ENCODE data around the gene FOXJ1.
A peak's percentile ranks its signal among the peaks of the same experiment; 100 is the strongest.

The FOXJ1 gene

DNA sequence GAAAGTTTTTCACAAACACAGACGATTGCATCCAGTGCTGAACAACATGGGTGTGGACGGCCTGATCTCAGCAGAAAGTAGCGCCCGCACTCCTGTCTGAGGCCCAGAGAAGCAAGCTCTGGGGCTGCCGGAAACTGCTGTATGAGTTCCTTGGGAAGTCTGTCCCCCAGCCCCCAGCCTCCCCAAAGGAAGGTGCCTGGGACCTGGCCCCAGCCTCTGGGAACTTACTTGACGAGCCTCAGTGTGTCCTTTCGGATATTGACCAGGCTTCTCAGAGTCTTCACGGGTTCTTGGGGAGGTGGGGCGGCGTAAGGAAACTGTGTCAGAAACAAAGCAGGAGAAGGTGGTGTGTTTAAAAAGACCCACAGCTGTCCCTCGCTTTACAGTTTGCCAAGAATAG lies 32.4 kb upstream of the FOXJ1 start:
- Mint-ChIP-seq H3K9me3 (no peaks in the 10 kb centered on the region), H3K36me3 (ENCODE audit: insufficient read depth) (peaks cover 3% of the 10 kb centered on the region), H3K4me1 (ENCODE audit: low read depth in 2 of 2) (peaks cover 0 to 2% of the 10 kb centered on the region in 2 donors), H3K27ac (no peak overlapping the region), H3K4me3 (no peak overlapping the region), H3K27me3 (no peaks in the 10 kb centered on the region)
- ATAC-seq (replicated peaks) (no peak), DNase-seq (no peak)

DNA sequence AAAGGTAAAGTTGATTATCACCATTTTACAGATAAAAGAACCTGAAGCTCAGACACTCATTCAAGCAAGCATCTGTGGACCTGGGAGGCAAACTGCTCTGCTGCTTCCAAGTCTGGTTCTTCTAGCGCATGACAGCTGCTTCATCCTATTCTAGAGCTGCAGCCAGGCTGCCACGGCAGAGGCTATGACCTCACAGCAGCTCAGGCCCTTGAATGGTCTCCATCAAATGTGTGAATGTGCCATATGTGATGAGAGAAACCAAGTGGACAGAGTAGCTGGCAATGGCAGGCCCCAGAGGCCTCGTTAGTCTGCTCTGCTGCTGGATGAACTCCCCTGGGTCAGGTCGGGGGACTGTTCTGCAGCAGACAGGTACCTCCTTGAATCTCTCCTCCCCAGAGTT lies 30.7 kb upstream of the FOXJ1 start:
- Mint-ChIP-seq H3K27me3 (no peaks in the 10 kb centered on the region), H3K4me1 (ENCODE audit: low read depth in 2 of 2) (peaks cover 0 to 2% of the 10 kb centered on the region in 2 donors), H3K4me3 (no peak overlapping the region), H3K27ac (no peak overlapping the region), H3K36me3 (ENCODE audit: insufficient read depth) (peaks cover 3% of the 10 kb centered on the region), H3K9me3 (no peaks in the 10 kb centered on the region)
- DNase-seq (no peak), ATAC-seq (replicated peaks) (no peak)

DNA sequence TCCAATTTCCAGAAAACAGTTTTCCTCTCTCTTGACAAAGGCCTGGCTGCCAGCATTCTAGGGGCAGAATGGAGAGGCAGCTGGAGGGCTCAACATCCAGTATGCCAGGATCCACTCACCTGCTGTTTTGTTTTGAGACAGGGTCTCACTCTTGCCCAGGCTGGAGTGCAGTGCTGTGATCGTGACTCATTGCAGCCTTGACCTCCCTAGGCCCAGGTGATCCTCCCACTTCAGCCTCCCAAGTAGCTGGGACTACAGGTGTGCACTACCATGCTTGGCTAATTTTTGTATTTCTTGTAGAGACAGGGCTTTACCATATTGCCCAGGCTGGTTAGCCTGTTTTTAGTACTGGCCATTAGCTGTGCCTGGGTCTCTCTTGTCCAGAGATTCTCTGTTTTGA lies 29.1 kb upstream of the FOXJ1 start:
- ATAC-seq (replicated peaks) (no peak), DNase-seq (no peak)
- Mint-ChIP-seq H3K4me1 (ENCODE audit: low read depth in 2 of 2) (no peaks in the 10 kb centered on the region), H3K36me3 (ENCODE audit: insufficient read depth) (peaks cover 3% of the 10 kb centered on the region), H3K27ac (peak overlapping the region in 1 of 2 donors; percentile 32), H3K9me3 (no peaks in the 10 kb centered on the region), H3K4me3 (no peak overlapping the region), H3K27me3 (no peaks in the 10 kb centered on the region)

DNA sequence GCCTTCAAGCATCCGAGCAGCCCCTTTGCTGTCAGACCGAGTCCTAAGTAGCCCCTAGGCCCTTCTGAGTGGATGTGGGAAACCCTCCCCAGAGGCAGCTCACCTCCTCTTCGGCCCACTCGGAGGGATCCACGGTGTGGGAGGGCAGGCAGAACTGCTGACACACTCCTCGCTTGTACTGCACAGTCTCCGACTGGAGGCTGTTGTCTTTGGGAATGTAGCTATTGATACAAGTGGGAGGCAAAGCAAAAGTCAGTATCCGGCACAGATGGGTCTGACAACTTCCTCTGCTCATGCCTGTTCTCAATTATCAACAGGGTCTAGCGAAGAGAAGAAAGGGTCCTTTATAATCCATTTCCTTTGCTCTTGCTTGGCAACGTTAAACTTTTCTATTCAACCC lies 25.9 kb upstream of the FOXJ1 start:
- peaks cover 6% of the 10 kb centered on the region for H3K36me3 Mint-ChIP-seq (ENCODE audit: insufficient read depth)

GRCh38 chr17:76166168-76166567 lies 25.1 kb upstream of the FOXJ1 start:
- ATAC-seq (replicated peaks): no peak
- no peak for DNase-seq
- peaks cover 0 to 3% of the 10 kb centered on the region in 2 donors for H3K4me1 Mint-ChIP-seq (ENCODE audit: low read depth in 2 of 2)
- no peak overlapping the region for H3K4me3 Mint-ChIP-seq
- H3K27ac Mint-ChIP-seq: no peak overlapping the region
- no peaks in the 10 kb centered on the region for H3K9me3 Mint-ChIP-seq
- no peaks in the 10 kb centered on the region for H3K27me3 Mint-ChIP-seq
- H3K36me3 Mint-ChIP-seq (ENCODE audit: insufficient read depth): peaks cover 7% of the 10 kb centered on the region

More for the DNA sequence above, 25.9 kb upstream of the FOXJ1 start:
- Mint-ChIP-seq H3K27me3 (no peaks in the 10 kb centered on the region), H3K27ac (no peak overlapping the region), H3K4me3 (no peak overlapping the region), H3K4me1 (ENCODE audit: low read depth in 2 of 2) (peaks cover 0 to 3% of the 10 kb centered on the region in 2 donors), H3K9me3 (no peaks in the 10 kb centered on the region)
- ATAC-seq (replicated peaks) (no peak), DNase-seq (no peak)

DNA sequence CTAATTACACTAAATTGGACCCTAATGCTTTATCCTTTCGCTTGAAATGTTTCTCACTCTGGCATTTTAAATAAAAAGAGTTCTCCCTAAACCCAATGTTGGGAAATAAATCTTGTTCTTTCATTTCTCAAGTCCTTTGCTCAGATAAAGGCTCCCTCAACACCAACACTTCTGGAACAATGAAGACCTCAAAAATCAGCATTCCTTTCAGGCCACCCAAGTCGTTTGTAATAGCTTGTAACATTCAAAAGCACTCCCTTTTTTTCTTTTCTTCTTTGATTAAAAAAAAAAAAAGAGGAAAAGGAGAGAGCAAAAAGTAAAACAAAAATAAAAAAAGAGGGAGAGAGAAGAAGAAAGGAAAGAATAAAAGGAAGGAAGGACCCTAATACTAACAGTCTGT lies 23.3 kb upstream of the FOXJ1 start:
- ATAC-seq (replicated peaks) (no peak), DNase-seq (no peak)
- Mint-ChIP-seq H3K27ac (peak overlapping the region in 1 of 2 donors; percentile 21), H3K27me3 (no peaks in the 10 kb centered on the region), H3K36me3 (ENCODE audit: insufficient read depth) (peaks cover 7% of the 10 kb centered on the region), H3K4me1 (ENCODE audit: low read depth in 2 of 2) (peaks cover 0 to 3% of the 10 kb centered on the region in 2 donors), H3K4me3 (no peak overlapping the region), H3K9me3 (no peaks in the 10 kb centered on the region)

GRCh38 chr17:76163919-76164318 lies 22.9 kb upstream of the FOXJ1 start:
- no peaks in the 10 kb centered on the region for H3K9me3 Mint-ChIP-seq
- H3K4me1 Mint-ChIP-seq (ENCODE audit: low read depth in 2 of 2): peaks cover 0 to 3% of the 10 kb centered on the region in 2 donors
- ATAC-seq (replicated peaks) (no peak), DNase-seq (no peak)
- no peak overlapping the region for H3K4me3 Mint-ChIP-seq
- H3K27ac Mint-ChIP-seq: peak overlapping the region; percentile 21 to 66
- H3K36me3 Mint-ChIP-seq (ENCODE audit: insufficient read depth): peaks cover 3% of the 10 kb centered on the region
- H3K27me3 Mint-ChIP-seq: no peaks in the 10 kb centered on the region

DNA sequence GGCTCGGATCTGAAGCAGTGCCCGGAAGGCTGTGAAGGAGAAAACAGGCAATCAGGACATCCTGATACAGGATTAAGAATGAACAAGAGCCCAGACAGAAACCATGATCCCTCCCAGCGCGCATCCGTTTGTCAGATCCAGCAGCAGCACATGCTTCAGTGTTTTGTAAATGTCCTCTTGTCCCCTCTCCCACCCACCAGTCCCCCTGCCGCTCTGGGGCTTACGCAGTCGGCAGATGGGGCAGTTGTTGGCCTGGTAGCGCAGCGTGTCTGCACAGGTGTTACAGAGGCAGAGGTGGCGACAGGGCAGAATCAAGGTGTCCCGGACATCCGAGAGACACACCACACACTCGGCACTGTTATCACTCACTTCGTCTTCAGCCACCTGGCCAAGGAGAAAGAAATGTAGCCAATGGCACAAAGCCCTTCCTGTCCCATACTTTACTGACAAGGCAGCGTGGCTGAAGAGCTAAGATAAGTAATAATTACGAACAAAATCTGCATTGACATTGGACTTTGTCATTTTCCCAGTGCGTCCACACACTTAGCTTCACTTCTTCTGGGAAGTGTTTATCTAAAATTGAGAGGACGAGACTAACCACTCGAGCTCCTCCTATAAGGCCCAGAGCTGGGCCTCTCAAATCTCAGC lies 20.7 kb upstream of the FOXJ1 start:
- peaks cover 0 to 3% of the 10 kb centered on the region in 2 donors for H3K4me1 Mint-ChIP-seq (ENCODE audit: low read depth in 2 of 2)
- no peak overlapping the region for H3K27ac Mint-ChIP-seq
- ATAC-seq (replicated peaks) (no peak), DNase-seq (no peak)
- no peak overlapping the region for H3K4me3 Mint-ChIP-seq
- peaks cover 9% of the 10 kb centered on the region for H3K36me3 Mint-ChIP-seq (ENCODE audit: insufficient read depth)
- no peaks in the 10 kb centered on the region for H3K9me3 Mint-ChIP-seq
- no peaks in the 10 kb centered on the region for H3K27me3 Mint-ChIP-seq

DNA sequence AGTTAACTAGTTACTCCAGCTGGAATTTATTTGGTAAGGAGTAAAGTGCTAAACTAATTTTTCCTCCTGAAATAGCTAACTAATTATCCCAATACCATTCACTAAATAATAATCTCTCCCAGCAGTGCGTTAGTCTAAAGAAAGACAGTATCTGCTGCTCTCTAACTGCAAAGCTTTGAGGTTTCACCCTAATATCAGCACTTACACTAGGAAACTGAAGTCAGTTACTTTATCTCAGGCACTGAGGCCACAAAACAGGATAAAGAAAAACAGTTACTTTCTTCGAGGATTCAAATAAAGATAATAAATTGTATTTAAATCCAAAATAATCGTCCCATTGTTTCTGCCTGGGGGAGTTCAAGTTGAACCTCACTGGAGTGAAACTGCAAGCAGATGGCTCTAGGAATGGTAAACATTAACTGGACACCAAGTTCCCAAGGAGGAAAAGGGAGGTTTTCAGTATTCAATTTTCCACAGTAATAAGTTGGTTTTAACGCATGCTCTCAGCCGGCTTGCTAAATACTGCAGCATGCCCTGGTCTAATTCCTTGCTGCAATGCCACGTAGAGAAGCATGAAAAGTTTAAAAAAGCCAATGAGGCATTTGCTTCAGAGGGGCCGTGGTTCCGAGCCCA lies 20.0 kb upstream of the FOXJ1 start:
- H3K27me3 Mint-ChIP-seq: no peaks in the 10 kb centered on the region
- DNase-seq (no peak), ATAC-seq (replicated peaks) (no peak)
- peaks cover 0 to 3% of the 10 kb centered on the region in 2 donors for H3K4me1 Mint-ChIP-seq (ENCODE audit: low read depth in 2 of 2)
- no peak overlapping the region for H3K4me3 Mint-ChIP-seq
- H3K27ac Mint-ChIP-seq: no peak overlapping the region
- H3K9me3 Mint-ChIP-seq: no peaks in the 10 kb centered on the region
- peaks cover 9% of the 10 kb centered on the region for H3K36me3 Mint-ChIP-seq (ENCODE audit: insufficient read depth)

DNA sequence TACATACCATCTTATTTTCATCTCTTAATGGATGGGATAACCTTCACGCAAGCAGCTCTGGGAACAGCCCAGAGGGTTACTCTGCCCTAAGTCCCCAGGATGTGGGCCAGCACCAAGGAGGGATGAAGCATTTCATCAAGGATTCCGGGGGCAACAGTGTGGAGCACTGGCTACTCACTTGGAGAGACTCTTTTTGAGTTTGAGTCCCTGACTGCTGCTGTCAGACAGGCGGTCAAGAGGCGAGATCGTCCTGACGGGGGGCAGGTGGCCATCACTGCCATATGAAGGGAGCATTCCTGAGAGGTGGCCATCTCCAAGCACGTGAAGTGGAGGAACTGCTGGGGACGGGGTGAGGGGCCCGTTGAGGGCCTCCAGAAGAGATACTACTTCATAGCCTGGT lies 18.1 kb upstream of the FOXJ1 start:
- Mint-ChIP-seq H3K27ac (no peak overlapping the region), H3K9me3 (no peaks in the 10 kb centered on the region), H3K4me3 (no peak overlapping the region), H3K27me3 (no peaks in the 10 kb centered on the region), H3K36me3 (ENCODE audit: insufficient read depth) (peaks cover 9% of the 10 kb centered on the region), H3K4me1 (ENCODE audit: low read depth in 2 of 2) (peaks cover 0 to 3% of the 10 kb centered on the region in 2 donors)
- DNase-seq: no peak
- ATAC-seq (replicated peaks): no peak

GRCh38 chr17:76157759-76158158 lies 16.7 kb upstream of the FOXJ1 start:
- Mint-ChIP-seq H3K4me3 (no peak overlapping the region), H3K9me3 (no peaks in the 10 kb centered on the region), H3K36me3 (ENCODE audit: insufficient read depth) (peaks cover 9% of the 10 kb centered on the region), H3K27me3 (no peaks in the 10 kb centered on the region), H3K4me1 (ENCODE audit: low read depth in 2 of 2) (no peaks in the 10 kb centered on the region), H3K27ac (peak overlapping the region in 1 of 2 donors; percentile 2)
- DNase-seq: no peak
- ATAC-seq (replicated peaks): no peak

DNA sequence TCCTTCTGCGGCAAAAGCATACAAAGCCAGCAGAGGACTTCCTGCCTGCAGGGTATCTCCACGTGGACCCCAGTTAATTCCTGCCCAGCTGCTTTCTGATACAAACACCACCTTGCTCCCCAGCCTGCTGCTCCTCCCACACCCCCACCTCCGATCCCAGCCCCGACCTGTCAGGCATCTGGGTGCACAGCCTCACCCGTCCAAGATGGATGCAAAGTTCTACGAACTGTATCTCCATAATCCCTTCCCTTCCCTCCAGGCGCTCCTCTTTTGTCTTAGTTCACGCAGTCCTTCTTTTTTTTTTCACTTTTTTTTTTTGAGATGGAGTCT lies 15.6 kb upstream of the FOXJ1 start:
- Mint-ChIP-seq H3K27me3 (no peaks in the 10 kb centered on the region), H3K4me3 (no peak overlapping the region), H3K36me3 (ENCODE audit: insufficient read depth) (peaks cover 8% of the 10 kb centered on the region), H3K4me1 (ENCODE audit: low read depth in 2 of 2) (peaks cover 0 to 4% of the 10 kb centered on the region in 2 donors), H3K9me3 (no peaks in the 10 kb centered on the region), H3K27ac (no peak overlapping the region)
- DNase-seq (no peak), ATAC-seq (replicated peaks) (no peak)

DNA sequence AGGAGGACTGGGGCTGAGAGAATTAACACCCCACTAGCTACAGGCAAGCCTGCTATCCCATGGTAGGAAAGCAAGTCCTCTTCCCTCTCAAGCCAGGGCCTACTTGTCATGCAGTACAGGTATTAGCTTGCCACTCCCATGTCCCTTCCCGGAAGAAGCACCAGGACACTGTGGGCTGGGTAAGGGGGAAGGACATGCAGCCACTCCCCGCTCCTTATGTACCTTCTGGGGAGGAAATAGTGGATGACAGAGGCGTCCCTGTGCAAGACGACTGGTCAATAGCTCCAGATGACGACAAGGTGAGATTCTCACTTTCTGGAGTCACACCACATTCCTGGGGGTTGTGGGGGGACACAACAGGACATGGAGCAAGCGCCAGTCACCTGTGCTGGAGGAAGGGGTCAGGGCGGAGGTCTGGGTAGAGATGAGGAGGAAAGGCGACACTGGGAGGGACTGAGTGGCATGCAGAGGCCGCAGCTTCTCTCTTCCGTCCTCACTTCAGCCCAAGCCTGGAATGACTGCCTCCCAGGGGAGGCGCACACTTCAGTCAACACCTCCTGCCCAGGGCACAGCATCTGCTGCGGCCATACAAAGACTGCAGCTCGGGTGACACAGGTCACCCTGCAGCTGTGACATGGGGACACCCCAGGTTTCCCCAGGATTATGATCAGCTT lies 15.1 kb upstream of the FOXJ1 start:
- DNase-seq (no peak), ATAC-seq (replicated peaks) (no peak)
- no peaks in the 10 kb centered on the region for H3K9me3 Mint-ChIP-seq
- H3K4me1 Mint-ChIP-seq (ENCODE audit: low read depth in 2 of 2): peaks cover 0 to 4% of the 10 kb centered on the region in 2 donors
- no peak overlapping the region for H3K27ac Mint-ChIP-seq
- H3K27me3 Mint-ChIP-seq: no peaks in the 10 kb centered on the region
- H3K4me3 Mint-ChIP-seq: no peak overlapping the region
- H3K36me3 Mint-ChIP-seq (ENCODE audit: insufficient read depth): peaks cover 8% of the 10 kb centered on the region
